A673 (cell line): Measurements from ENCODE around the gene CDR2. TPM values are rescaled to one million over a fixed set of nuclear protein-coding genes. Genes with fewer than 3 reads are reported as not detected.

Experiments
- BruUV-seq: library from RNA; stranded (reverse); fragments of 400-500 nt; replicated peaks from 2 replicates; lab custom pipeline; 2021; lab: Mats Ljungman, UMichigan
- CTCF ChIA-PET: fragments of 300-600 bp; sonication (Branson Sonifier 250); formaldehyde crosslinking; loops from one replicate; lab custom pipeline; 2022; ENCODE audit warnings: antibody characterized with exemption; lab: Charles Lee
- POLR2A ChIA-PET: fragments of 300-600 bp; sonication (Branson Sonifier 250); formaldehyde crosslinking; loops from one replicate; lab custom pipeline; 2022; ENCODE audit warnings: antibody characterized with exemption; ENCODE audit not compliant: low non-redundant PET; lab: Charles Lee
- DNase-seq: peaks from one replicate; pipeline ENCODE4 v3.0.0-alpha.2; 2015; ENCODE audit warnings: low spot score
- H3K27ac ChIP-seq: fragments of 200-600 bp; sonication (generic); 2 replicates; pipeline ENCODE4 v1.5.1; 2016; ENCODE audit warnings: mixed run types, low read depth, mild to moderate bottlenecking, mixed read lengths, antibody characterized with exemption, low read length; ENCODE audit not compliant: poor library complexity, severe bottlenecking
- H3K27me3 ChIP-seq: fragments of 200-600 bp; sonication (generic); replicated peaks from 2 replicates; pipeline ENCODE4 v1.6.1; 2017; ENCODE audit warnings: mixed run types, low read depth, mild to moderate bottlenecking, mixed read lengths, antibody characterized with exemption, low read length; ENCODE audit not compliant: insufficient read depth, poor library complexity
- H3K36me3 ChIP-seq: fragments of 200-600 bp; sonication (generic); 2 replicates; pipeline ENCODE4 v1.6.1; 2016; ENCODE audit warnings: mixed run types, mild to moderate bottlenecking, mixed read lengths, antibody characterized with exemption, low read length; ENCODE audit not compliant: insufficient read depth, poor library complexity, severe bottlenecking
- H3K4me1 ChIP-seq: fragments of 200-600 bp; sonication (generic); 2 replicates; pipeline ENCODE4 v1.6.1; 2017; ENCODE audit warnings: mixed run types, mild to moderate bottlenecking, mixed read lengths, antibody characterized with exemption, low read length; ENCODE audit not compliant: insufficient read depth, poor library complexity, severe bottlenecking
- H3K4me3 ChIP-seq: fragments of 200-600 bp; sonication (generic); 2 replicates; pipeline ENCODE4 v1.5.1; 2016; ENCODE audit warnings: low read depth, mixed run types, mild to moderate bottlenecking, mixed read lengths, low read length; ENCODE audit not compliant: poor library complexity, severe bottlenecking
- H3K9me3 ChIP-seq: fragments of 200-600 bp; sonication (generic); 2 replicates; pipeline ENCODE4 v1.6.1; 2016; ENCODE audit warnings: mixed run types, low read depth, mild to moderate bottlenecking, mixed read lengths, antibody characterized with exemption, low read length; ENCODE audit not compliant: poor library complexity, severe bottlenecking
- EZH2 ChIP-seq: fragments of 200-600 bp; sonication (generic); IDR thresholded peaks from 2 replicates; pipeline ENCODE4 v1.6.1; 2017; ENCODE audit warnings: borderline replicate concordance, low read depth, mild to moderate bottlenecking, mixed read lengths, antibody characterized with exemption, low read length; ENCODE audit not compliant: poor library complexity, severe bottlenecking
- intact Hi-C: fragments of 100-400 bp; cut with micrococcal nuclease; formaldehyde crosslinking; loops from one replicate; pipeline ENCODE4 v1.10.0; 2022; ENCODE audit not compliant: unreplicated experiment
- total RNA-seq: library from RNA; stranded (reverse); gene quantifications from 2 replicates; pipeline ENCODE4 v1.2.3, GENCODE V29; 2021
- TF ChIP-seq, protein P1 (sequence below): fragments of 300-800, 200-600 bp; sonication (generic); conservative IDR thresholded peaks from 2 replicates; pipeline ENCODE4 v1.5.1; 2017; ENCODE audit warnings: low read depth, mild to moderate bottlenecking, antibody characterized with exemption, low read length, moderate library complexity, mixed read lengths

CDR2 gene
- total RNA-seq, 1 experiment from 2014 or later, result 40.5 TPM

DNA sequence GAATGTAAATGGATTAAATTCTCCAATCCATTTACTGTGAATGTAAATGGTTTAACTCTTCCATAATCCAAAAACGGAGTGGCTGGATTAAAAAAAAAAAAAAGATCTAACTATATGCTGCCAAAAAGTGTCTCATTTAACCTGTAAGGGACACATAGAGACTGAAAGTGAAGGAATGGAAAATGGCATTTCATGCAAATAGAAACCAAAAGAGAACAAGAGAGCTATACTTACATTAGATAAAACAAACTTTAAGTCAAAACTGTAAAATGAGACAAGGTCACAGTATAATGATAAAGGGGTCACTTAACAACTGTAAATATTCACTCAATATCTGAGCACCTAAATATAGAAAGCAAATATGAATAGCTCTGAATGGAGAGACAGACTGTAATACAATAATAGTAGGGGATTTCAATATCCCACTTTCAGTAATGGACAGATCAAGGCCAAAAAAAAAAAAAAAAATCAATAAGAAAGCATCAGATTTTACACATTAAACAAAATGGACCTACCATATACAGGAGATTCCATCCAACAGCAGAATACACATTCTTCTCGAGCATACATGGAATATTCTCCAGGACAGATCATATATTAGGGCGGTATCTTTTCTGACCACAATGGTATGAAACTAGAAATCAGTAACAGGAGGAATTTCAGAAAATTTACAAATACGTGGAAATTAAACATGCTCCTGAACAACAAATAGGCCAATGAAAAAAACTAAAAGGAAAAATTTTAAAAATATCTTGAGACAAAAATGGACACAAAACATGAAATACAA is 36.4 kb downstream of the CDR2 start:
- H3K27ac ChIP-seq, result no peak overlapping the region
- ChIA-PET POLR2A (interaction anchor here (0.7 kb wide), 1 partner anchor 776 kb away, joined by 14 read pairs; no protein-coding TSS in a partner anchor), CTCF (no interaction called here)
- no peaks in the 10 kb centered on the region for H3K4me1 ChIP-seq
- DNase-seq, result no peak
- H3K9me3 ChIP-seq, result peaks cover 26% of the 10 kb centered on the region
- no peaks in the 10 kb centered on the region for H3K27me3 ChIP-seq
- peaks cover 36% of the 10 kb centered on the region for H3K36me3 ChIP-seq
- H3K4me3 ChIP-seq, result no peak overlapping the region
- TF ChIP-seq, protein P1, sequence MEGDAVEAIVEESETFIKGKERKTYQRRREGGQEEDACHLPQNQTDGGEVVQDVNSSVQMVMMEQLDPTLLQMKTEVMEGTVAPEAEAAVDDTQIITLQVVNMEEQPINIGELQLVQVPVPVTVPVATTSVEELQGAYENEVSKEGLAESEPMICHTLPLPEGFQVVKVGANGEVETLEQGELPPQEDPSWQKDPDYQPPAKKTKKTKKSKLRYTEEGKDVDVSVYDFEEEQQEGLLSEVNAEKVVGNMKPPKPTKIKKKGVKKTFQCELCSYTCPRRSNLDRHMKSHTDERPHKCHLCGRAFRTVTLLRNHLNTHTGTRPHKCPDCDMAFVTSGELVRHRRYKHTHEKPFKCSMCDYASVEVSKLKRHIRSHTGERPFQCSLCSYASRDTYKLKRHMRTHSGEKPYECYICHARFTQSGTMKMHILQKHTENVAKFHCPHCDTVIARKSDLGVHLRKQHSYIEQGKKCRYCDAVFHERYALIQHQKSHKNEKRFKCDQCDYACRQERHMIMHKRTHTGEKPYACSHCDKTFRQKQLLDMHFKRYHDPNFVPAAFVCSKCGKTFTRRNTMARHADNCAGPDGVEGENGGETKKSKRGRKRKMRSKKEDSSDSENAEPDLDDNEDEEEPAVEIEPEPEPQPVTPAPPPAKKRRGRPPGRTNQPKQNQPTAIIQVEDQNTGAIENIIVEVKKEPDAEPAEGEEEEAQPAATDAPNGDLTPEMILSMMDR, result no peak
- no peak for TF ChIP-seq EZH2
- intact Hi-C loops, result loop anchor here (10.0 kb wide), 1 partner anchor 337 kb away; no protein-coding TSS in a partner anchor
- BruUV-seq, result no TSS peak

GRCh38 chr16:22337045-22337444 is 37.4 kb downstream of the CDR2 start:
- peaks cover 26% of the 10 kb centered on the region for H3K9me3 ChIP-seq

DNA sequence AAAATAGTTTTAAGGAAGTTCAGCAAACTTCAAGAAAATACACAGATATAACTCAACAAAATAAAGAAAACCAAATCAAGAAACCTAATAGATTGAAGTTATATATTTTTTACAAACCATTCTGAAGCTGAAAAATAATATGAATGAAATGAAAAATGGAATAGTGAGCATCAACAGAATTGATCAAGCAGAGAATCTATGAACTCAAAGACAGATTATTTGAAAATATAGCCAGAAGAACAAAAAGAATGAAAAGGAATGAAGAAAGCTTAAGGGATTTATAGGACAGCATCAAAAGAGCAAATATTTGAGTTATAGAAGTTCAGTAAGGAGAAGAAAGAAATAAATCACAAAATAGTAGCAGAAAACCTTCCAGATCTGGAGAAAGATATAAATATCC is 37.8 kb downstream of the CDR2 start:
- peaks cover 45% of the 10 kb centered on the region for H3K36me3 ChIP-seq
- H3K4me1 ChIP-seq, result no peaks in the 10 kb centered on the region
- no peak overlapping the region for H3K4me3 ChIP-seq
- no peak overlapping the region for H3K27ac ChIP-seq
- DNase-seq, result no peak
- ChIA-PET POLR2A (no interaction called here), CTCF (interaction anchor here (0.6 kb wide), 1 partner anchor 1168 kb away, joined by 4 read pairs; no protein-coding TSS in a partner anchor)
- H3K27me3 ChIP-seq, result no peaks in the 10 kb centered on the region
- BruUV-seq, result no TSS peak
- TF ChIP-seq, protein P1, result no peak
- TF ChIP-seq EZH2, result no peak
- intact Hi-C loops, result loop anchor here (10.0 kb wide), 1 partner anchor 338 kb away; no protein-coding TSS in a partner anchor
- H3K9me3 ChIP-seq, result peaks cover 26% of the 10 kb centered on the region

More at GRCh38 chr16:22337045-22337444, 37.4 kb downstream of the CDR2 start:
- Histone ChIP-seq H3K4me1 (no peaks in the 10 kb centered on the region), H3K4me3 (no peak overlapping the region), H3K27ac (no peak overlapping the region), H3K27me3 (no peaks in the 10 kb centered on the region), H3K36me3 (peaks cover 43% of the 10 kb centered on the region)
- BruUV-seq, result no TSS peak
- ChIA-PET CTCF (no interaction called here), POLR2A (no interaction called here)
- DNase-seq, result no peak
- TF ChIP-seq, protein P1, result no peak
- TF ChIP-seq EZH2, result no peak
- intact Hi-C loops, result loop anchor here (10.0 kb wide), 1 partner anchor 338 kb away; no protein-coding TSS in a partner anchor
